ENCODE data around the gene NR1I3.

Gene NR1I3

DNA sequence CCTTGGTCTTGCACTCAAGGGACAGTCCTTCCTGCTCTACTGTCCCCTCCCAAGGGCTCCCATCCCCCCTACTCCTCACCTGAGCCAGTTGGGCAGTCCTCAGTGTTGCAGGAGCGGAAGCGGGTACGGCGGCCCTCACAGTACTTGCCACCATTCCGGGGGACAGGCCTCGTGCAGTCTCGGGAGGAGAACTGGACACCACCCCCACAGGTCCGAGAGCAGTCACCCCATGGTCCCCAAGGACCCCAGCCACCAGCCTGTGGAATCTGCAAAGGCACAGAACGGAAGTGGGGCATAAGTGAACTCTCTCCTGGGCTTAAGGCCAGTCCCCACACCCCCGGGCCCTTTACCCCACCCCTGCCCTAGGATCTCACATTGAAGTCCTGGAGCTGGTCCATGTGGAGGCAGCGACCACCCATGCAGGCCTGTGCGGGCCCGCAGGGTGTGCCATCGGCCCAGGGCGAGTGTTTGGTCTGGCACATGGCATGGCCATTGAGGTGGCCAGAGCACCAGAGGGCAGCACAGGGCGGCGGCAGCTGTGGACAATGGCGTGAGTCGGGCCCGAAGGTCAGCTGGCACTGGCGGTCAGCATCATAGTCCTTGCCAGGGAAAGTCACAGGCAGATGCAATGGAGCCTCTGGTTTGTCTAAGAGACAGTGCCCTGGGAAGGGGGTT, 44.3 kb downstream of the NR1I3 start:
- no peak for DNase-seq

DNA sequence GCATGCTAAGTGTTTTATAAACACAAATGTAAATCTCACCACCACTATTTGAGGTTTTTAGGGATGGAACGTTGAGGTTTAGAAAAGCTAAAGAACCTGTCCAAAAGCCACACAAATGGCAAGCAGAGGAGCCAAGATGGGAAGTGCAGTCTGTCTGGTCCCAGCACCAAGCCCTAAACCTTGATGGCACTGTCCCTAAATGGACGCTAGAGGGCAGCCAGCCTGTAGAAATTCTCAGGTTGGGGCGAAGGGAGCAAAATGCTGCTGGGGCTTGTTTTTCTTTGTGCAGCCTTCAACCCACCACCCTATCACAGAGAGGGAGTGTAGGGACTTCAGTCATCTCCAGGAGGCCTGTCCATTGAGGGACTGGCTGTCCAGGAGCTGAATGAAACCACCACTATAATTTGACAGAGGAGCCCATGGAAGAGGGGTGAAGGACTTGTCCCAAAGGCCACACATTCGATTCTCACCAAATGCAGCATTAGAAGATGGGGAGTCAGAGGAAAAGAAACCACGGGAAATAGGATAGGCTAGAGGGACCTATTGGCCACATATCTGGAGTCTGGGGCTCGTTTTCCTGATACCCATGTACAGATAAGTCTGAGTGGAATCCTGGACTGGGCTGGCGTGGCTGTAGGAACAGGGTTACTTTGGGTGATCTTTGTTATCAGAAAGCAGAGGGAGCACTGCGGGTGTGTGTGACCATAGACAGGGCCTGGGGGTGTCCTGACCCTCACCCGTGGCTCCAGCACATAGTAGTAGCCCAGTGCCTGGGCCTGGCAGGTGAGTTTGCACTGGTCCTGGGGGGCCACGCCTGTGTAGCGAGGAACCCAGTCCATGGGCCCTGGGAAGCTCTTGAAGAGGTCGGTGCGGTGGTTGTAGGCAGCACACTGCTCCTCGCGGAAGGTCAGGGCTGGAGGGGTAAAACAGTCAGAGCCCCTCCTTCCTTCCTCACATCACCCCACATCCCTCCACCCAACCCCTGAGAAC, 45.2 kb downstream of the NR1I3 start:
- DNase-seq, result no peak

DNA sequence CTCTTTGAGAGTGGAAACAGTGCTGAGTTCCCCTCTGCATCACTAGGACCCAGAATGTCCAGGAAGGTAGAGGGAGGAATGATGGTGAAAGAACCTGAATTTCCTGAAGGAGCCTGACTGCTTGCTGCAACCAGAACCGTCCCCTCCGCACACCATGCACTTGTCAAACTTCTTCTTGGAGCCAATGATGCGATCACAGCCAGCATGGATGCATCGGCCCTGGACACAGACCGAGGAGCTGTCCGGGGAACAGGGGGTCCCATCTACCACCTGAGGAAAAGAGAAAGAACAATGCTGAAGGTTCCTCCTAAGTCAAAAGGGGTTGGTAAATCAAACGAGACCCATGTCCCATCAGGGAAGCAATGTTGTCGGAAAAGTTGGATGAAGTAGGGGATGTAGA, 46.0 kb downstream of the NR1I3 start:
- no peak for DNase-seq

DNA sequence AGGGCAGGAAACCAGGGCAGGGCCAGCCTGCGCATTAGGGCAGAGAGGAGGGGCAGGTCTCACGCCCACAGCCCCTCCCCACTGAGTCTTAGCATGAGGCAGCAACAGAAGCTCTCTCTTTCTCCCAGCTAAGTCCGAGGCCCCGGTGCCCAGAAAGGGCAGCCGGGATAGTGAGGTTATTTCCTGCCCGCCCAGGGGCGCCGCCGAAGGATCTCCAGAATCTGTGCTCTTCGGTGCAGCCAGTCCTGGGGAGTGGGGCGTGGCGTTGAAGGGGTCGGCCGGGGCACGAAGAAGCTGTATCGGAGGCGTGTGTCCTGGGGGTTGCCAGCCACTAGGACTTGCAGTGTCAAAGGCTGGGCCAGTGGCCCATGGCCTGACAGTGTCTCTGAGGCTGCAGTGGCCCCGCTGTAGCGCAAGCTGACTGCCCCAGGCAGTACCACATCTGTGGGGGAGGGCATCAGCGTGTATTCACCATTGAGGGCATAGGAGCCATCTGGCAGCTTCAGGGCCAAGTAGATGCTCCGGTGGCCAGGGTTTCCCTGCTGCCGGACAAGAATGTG, 47.0 kb downstream of the NR1I3 start:
- DNase-seq, result no peak

DNA sequence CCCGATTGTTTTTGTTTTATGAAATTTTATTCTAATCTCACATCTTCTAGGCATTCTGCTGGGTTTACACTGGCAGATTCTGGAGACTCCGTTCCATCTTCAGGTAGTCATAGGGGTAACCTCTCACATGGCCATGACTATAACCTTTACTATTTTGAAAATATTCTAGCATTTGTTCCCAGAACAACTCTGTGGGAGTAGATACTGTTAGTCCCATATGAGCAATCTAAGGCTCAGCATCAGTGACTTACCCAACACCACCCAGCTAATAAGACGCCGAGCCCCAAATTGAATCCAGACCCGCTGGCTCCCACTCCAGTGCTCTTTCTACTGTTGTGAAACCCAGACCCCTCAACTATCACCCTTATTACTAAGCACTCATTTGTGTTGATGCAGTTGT, 49.0 kb downstream of the NR1I3 start:
- no peak for DNase-seq

DNA sequence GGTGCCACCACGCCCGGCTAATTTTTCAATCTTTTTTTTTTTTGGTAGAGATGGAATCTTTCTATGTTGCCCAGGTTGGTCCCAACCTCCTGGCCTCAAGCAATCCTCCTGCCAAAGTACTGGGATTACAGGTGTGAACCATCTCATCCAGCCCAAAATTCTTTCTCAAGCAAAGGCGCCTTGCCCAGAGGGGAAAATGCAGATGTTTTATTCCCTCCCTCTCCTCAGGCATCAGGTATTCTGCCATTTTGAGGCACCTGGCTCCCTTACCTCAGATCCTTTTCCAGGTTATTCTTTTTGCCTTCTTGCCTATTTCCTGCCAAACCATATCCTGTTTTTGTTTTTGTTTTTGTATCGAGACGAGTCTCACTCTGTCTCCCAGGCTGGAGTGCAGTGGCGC, 49.6 kb downstream of the NR1I3 start:
- DNase-seq, result no peak

DNA sequence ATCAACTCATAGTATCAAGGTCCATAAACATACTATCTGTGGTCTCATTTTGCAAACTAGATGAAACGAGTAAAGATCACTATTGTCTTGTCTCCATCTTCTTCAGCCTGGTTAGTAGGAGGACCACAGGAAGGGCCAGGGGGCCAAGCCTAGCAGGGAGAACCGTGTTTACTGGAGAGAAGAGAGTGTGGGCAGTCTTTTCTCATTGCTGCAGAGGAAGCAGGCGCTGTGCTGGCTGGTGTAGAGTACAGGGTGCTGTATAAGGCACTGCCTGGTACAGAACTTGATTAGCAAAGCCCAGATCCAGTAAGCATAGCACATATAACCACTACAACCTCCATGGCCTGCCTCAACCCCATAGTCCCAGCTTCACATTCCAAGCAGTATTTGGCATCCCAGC, 50.7 kb downstream of the NR1I3 start:
- no peak for DNase-seq

DNA sequence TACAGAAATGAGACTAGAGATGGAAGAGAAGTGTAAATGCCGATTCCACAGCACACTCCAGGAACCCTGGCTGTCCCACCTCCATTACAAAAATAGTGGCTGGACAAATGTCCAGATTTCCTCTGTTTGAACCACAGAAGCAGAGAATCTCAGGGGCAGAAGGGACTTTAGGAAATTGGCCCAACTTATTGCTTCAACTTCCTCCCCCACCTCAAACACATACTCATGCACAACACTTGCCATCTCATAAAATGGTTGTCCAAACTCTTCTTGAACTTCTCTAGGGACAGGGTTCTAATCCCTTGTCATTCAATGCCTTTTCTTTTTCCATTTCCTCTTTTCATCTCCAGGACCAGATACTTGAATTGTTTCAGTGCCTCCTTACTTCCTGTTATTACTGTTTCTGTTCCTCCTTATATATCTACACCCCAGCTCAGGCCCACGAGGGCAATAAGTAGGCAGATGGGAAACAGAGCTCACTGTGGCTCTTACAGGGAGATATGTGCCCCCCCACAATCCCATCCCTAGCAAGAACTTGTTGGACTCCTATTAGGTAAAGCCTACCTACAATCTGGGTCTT, 52.2 kb downstream of the NR1I3 start:
- DNase-seq, result no peak

DNA sequence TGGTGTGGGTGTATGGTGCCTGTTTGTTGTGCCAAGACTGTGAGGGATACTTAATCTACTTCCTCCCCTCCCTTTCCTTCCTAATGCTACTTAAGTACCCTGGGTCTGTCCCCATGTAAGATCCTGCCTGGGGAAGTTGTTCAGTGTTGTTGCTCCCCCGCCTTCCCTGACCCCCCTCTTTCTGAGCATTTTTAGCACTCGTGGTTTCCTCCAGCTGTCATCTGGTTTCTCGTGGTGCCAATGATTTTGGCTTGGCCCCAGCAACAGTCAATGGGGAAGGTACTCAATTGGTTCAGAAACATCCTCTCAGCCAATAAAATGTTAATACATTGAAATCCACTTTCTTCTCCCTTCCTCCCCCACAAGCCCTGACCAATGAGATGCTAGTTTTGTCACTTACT, 52.7 kb downstream of the NR1I3 start:
- DNase-seq, result no peak

DNA sequence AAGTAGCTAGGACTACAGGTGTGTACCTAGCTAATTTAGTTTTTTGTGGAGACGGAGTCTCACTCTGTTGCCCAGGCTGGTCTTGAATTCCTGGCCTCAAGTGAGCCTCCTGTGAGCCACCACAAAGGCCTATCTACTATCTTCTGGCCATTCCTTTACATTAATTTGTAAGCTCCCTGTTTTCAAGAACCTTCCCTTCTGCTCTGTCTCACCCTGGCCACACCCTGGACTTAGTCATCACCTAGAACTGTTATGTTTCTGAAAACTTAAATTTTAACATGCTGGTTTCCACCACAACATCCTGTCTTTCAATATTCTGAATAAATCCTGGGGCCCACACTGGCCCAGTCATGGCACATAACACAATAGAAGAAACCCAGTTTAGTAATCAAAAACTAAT, 55.8 kb downstream of the NR1I3 start:
- DNase-seq, result no peak

DNA sequence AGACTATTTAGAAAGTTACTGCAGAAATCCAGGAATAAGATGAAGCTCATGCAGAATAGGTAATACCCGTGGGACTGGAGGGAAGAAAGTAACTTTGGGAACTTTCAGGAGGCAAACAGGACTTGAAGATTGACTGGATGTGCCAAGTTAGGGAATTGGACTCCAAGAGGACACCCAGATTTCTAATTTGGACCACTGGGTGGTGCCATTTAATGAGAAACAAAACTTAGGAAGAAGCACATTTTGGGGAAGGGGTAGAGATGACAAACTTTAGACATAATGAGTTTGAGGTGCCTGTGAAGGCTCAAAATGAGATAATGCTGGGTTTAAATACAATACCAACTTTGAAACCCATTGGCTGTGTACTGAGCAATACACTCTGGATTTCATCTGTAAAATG, 57.4 kb downstream of the NR1I3 start:
- no peak for DNase-seq

DNA sequence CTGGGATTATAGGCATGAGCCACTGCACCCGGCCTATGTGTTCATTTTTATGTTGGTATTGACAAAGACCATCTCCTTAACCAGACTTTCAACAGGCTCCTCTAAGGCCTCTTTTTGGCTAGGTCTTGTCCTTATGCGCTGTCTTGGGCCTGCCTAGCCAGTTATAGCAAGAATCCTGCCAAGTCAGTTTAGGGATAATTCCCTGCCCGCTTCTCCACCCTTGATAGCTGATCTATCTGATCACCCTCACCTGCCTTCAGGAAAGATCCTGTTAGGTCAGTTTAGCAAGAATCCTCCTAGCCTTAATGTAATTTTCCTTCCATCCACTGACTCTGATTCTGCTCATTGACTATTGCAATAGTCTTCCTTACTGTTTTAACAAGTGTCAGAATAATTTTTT, 58.3 kb downstream of the NR1I3 start:
- no peak for DNase-seq

Measured in GOT3 (cell line).